Measurements from ENCODE around the gene FAM131C. TPM values are rescaled to one million over a fixed set of nuclear protein-coding genes. Genes with fewer than 3 reads are reported as not detected.
A peak's percentile ranks its signal among the peaks of the same experiment; 100 is the strongest.
"Not testable (repeated sequence)": the region's sequence is repeated elsewhere in the genome, so short reads cannot be mapped to it uniquely, and the experiment has no call there.

Gene FAM131C
- total and polyA plus RNA-seq, 8 donors = 0.31 to 13.5 (median 1.7) TPM

DNA sequence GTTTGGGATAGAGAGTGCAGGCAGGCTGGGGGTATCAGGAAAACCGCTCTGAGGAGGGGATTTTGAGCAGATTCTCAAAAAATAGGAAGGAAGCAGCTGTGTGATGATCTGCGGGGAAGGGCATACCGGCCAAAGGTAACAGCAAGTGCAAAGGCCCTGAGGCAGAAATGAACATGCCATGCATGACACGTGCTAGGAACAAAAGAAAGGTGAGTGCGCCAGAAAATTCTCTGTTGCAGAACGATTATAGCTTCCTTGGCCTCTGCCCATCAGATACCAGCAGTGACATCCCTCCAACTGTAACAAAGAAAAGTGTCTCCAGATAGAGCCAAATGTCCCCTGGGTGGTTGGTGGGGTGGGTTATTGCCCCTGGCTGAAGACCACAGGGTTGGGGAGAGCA, 37.0 kb upstream of the FAM131C start:
- FAIRE-seq = no peak
- H3K4me1 ChIP-seq = no peaks in the 10 kb centered on the region
- no peak for ATAC-seq
- DNase-seq = no peak
- TF ChIP-seq, protein P1, sequence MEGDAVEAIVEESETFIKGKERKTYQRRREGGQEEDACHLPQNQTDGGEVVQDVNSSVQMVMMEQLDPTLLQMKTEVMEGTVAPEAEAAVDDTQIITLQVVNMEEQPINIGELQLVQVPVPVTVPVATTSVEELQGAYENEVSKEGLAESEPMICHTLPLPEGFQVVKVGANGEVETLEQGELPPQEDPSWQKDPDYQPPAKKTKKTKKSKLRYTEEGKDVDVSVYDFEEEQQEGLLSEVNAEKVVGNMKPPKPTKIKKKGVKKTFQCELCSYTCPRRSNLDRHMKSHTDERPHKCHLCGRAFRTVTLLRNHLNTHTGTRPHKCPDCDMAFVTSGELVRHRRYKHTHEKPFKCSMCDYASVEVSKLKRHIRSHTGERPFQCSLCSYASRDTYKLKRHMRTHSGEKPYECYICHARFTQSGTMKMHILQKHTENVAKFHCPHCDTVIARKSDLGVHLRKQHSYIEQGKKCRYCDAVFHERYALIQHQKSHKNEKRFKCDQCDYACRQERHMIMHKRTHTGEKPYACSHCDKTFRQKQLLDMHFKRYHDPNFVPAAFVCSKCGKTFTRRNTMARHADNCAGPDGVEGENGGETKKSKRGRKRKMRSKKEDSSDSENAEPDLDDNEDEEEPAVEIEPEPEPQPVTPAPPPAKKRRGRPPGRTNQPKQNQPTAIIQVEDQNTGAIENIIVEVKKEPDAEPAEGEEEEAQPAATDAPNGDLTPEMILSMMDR (IDR thresholded peaks at IDR 0.05) = no peak
- no peaks in the 10 kb centered on the region for H3K27me3 ChIP-seq
- no peak overlapping the region for H3K4me3 ChIP-seq
- H3K36me3 ChIP-seq = no peaks in the 10 kb centered on the region
- no peaks in the 10 kb centered on the region for H3K9me3 ChIP-seq
- WGBS, 2 donors = 91 to 94% methylated on average over 6 of the region's 6 CpGs
- no peak overlapping the region for H3K27ac ChIP-seq
- intact Hi-C loops (cut with DNase I) = no loop called here

DNA sequence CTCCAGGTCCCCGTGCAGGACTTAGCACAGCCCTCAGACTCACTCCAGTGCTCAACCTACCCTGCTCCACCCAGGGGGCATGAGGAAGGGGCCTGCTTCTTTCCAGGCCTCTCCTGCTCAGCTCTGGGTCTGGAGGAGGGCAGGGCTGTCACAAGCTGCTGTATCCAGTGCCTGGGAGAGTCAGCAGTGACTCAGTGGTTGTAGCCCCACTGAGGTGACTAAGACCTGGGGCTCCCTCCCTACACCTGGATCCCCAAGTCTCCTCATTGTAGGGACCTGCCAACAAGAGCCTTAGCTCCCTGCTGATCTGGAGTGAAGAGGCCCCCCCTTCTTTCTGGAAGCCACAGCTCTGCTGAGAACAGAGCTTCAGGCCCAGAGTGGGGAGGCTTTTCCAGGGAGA, 36.1 kb upstream of the FAM131C start:
- TF ChIP-seq, protein P1 (IDR thresholded peaks at IDR 0.05) = no peak
- H3K36me3 ChIP-seq = no peaks in the 10 kb centered on the region
- WGBS, 2 donors = 83 to 100% methylated on average over 1 of the region's 1 CpG
- H3K27me3 ChIP-seq = no peaks in the 10 kb centered on the region
- FAIRE-seq (no peak), ATAC-seq (no peak), DNase-seq (peak in 1 of 6 donors; percentile 23)
- intact Hi-C loops (cut with DNase I) = no loop called here
- no peak overlapping the region for H3K4me3 ChIP-seq
- H3K27ac ChIP-seq = no peak overlapping the region
- H3K9me3 ChIP-seq = no peaks in the 10 kb centered on the region
- no peaks in the 10 kb centered on the region for H3K4me1 ChIP-seq

DNA sequence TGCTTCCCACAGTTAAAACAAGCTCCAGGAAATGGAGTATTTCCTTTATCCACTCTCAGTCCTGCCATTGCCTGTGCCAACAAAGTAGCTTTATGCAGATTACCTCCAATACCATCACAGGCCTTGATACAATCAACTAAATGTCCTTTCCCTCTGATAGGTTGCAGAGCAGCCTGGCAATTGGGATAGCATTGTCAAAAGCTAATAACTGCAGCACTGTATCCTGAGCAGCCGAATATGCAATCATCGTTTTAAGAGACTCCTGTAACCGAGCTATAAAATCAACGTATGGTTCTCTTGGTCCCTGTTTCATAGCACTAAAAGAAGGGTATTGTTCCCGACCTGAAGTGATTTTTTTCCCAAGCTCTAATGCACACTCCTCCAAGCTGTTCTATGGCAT, 33.6 kb upstream of the FAM131C start:
- H3K27me3 ChIP-seq; ATAC-seq; FAIRE-seq; H3K9me3 ChIP-seq; H3K4me1 ChIP-seq; H3K4me3 ChIP-seq; intact Hi-C loops (cut with DNase I); H3K27ac ChIP-seq; DNase-seq; H3K36me3 ChIP-seq: not testable (repeated sequence)
- WGBS, 2 donors = 65 to 72% methylated on average over 5 of the region's 5 CpGs

GRCh38 chr1:16101623-16102022, 28.2 kb upstream of the FAM131C start:
- H3K27ac ChIP-seq = no peak overlapping the region
- H3K9me3 ChIP-seq = no peaks in the 10 kb centered on the region
- WGBS, 2 donors = 66 to 75% methylated on average over 9 of the region's 9 CpGs
- no peaks in the 10 kb centered on the region for H3K27me3 ChIP-seq
- FAIRE-seq (no peak), ATAC-seq (no peak), DNase-seq (peak in 1 of 6 donors; percentile 2)
- intact Hi-C loops (cut with DNase I) = no loop called here
- H3K4me1 ChIP-seq = no peaks in the 10 kb centered on the region
- TF ChIP-seq, protein P1 (IDR thresholded peaks at IDR 0.05) = no peak
- H3K4me3 ChIP-seq = no peak overlapping the region
- H3K36me3 ChIP-seq = no peaks in the 10 kb centered on the region

DNA sequence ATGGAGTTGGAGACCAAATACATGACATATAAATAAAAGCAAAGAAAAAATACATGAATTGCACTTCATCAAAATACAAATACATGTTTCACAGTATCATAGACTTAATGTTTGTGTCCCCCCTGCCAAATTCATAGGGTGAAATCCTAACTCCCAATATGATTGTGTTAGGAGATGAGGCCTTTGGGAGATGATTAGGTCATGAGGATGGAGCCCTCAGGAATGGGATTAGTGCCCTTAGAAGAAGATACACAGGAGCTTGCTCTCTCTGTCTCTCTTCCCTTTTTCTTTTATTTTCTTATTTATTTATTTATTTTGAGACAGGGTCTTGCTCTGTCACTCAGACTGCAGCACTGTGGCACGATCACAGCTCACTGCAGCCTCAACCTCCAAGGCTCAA, 26.0 kb upstream of the FAM131C start:
- WGBS, 2 donors = 95 to 97% methylated on average over 1 of the region's 1 CpG
- FAIRE-seq (no peak), ATAC-seq (no peak), DNase-seq (no peak)
- TF ChIP-seq, protein P1 (IDR thresholded peaks at IDR 0.05) = no peak
- no peak overlapping the region for H3K27ac ChIP-seq
- H3K4me3 ChIP-seq = no peak overlapping the region
- H3K27me3 ChIP-seq = no peaks in the 10 kb centered on the region
- H3K9me3 ChIP-seq = no peaks in the 10 kb centered on the region
- no peaks in the 10 kb centered on the region for H3K36me3 ChIP-seq
- intact Hi-C loops (cut with DNase I) = no loop called here
- H3K4me1 ChIP-seq = peaks cover 6 to 11% (median 8%) of the 10 kb centered on the region in 3 donors
